ENCODE data around the gene SSR1.

SSR1 gene

DNA sequence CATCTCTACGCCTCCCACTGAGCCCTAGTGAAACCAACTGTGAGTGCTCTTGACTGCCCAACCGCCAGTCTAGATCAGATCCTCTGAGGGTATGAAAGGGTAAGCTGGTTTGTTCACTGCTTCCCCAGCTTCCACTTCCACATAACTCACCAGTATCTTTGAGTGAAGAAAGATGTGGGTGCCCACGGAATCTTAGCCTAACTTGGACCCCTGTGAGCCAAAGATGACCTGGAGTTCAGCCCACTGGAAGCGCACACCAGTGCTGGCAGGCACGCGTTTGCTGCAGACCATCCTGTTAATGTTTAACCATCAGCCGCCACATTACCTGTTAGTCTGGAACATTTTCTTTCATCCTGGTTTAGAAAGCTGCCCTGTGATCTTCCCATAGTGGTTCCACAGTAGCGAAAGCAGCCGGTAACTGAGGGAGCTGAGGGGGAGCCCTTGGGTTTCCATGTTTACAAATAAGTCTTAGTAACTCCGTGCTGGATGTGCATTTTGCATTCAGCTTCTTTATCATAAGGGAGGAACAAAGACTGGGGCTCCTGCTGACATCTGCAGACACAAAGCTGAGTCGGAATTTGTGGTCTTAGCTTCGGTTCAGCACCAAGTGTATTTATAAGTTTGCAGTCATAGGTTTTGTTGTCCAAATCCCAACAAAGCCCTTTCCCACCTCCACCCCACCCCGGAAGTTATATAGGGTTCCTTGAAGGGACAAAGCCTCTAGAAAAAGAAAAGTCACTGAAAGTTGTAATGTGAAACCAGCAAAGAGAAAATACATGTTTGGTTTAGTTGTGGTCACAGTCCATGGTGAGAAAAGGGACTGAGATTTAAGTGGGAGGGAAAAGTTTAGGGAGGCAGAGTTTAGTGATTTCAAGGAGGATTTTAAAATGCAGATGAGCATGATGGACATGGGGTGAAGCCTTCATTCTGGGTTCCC, 71.0 kb downstream of the SSR1 start:
- in situ Hi-C loops (cut with MboI; ENCODE audit: low sequenced_read_pairs) = no loop called here

DNA sequence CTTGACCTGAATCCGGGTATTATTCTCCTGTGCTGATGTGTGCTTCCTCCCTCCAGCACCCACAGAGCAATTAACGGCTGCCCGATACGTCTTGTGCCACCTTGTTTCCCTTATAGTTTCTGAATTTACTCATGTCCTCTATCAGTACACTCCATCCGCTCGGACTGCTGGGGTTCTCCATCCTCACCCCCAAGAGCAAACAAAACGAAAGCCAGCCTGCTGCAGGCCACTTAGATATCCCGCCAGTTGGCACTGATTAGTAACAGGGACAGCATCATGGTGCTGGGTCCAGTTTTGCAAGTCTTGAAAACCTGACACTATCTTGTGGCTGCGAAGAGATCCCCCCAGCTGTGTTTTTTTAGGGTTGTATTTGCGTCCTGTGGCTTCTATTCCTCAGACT, 71.8 kb downstream of the SSR1 start:
- in situ Hi-C loops (cut with MboI; ENCODE audit: low sequenced_read_pairs) = no loop called here

DNA sequence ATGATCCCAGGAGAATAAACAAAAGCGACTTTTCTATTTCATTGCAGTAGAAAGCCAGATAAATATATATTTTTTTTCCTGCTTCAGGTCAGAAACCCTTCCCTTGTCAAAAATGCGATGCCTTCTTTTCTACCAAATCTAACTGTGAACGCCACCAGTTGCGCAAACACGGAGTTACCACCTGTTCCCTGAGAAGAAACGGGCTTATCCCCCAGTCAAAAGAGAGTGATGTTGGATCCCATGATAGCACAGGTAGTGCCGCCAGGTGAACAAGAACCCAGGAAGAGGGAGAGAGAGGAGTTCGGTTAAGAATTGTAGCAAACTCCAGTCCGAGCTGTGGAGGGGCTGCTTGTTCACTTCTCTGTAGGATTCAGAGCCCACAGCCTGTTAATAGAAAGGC, 72.6 kb downstream of the SSR1 start:
- in situ Hi-C loops (cut with MboI; ENCODE audit: low sequenced_read_pairs) = no loop called here

- in situ Hi-C loops (cut with MboI; ENCODE audit: low sequenced_read_pairs) = no loop called here
Observed at GRCh38 chr6:7239590-7239948, 73.4 kb downstream of the SSR1 start.

GRCh38 chr6:7238900-7239589, 74.0 kb downstream of the SSR1 start:
- in situ Hi-C loops (cut with MboI; ENCODE audit: low sequenced_read_pairs) = no loop called here

DNA sequence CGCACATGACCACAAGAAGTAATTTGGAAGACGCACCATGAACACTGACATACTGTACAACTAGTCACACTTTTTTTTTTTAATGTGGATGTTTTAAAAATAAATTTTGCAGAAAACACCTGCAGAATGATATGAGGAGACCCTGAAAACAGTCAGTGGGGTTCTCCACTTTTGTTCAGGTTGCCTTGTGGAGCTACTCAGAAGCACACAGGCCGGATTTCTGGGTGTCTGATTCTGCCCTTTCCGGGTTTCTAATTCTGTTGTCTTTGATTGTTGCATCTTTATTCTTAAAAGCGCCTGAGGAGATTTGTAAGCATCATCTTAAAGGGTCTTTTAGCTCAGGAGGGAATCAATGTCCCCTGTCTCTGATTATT, 74.5 kb downstream of the SSR1 start:
- in situ Hi-C loops (cut with MboI; ENCODE audit: low sequenced_read_pairs) = no loop called here

- in situ Hi-C loops (cut with MboI; ENCODE audit: low sequenced_read_pairs) = no loop called here
Observed at GRCh38 chr6:7237653-7238188, 75.3 kb downstream of the SSR1 start.

- in situ Hi-C loops (cut with MboI; ENCODE audit: low sequenced_read_pairs) = no loop called here
Observed at GRCh38 chr6:7236306-7237209, 76.4 kb downstream of the SSR1 start.

GRCh38 chr6:7235712-7236305, 77.2 kb downstream of the SSR1 start:
- in situ Hi-C loops (cut with MboI; ENCODE audit: low sequenced_read_pairs) = no loop called here

DNA sequence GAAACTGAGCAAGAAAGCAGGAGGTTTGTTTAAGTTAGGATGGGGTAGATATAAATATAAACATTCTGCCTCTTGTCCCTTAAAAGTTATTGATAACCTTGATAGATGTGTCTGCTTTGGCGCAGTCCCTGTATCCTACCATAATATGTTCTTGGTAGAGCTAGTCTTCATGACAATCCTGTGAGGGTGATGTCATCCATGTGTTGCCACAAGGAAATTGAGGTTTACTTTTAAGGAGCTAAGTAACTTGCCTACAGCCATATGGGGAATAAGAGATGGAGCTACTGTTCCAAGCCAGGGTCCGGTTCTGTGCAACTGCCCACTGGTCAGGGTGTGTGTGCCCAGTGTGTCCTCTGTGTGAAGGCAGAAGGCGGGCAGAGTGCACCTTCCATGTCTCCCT, 78.5 kb downstream of the SSR1 start:
- in situ Hi-C loops (cut with MboI; ENCODE audit: low sequenced_read_pairs) = no loop called here

- in situ Hi-C loops (cut with MboI; ENCODE audit: low sequenced_read_pairs) = no loop called here
Observed at GRCh38 chr6:7232351-7232750, 80.6 kb downstream of the SSR1 start.

DNA sequence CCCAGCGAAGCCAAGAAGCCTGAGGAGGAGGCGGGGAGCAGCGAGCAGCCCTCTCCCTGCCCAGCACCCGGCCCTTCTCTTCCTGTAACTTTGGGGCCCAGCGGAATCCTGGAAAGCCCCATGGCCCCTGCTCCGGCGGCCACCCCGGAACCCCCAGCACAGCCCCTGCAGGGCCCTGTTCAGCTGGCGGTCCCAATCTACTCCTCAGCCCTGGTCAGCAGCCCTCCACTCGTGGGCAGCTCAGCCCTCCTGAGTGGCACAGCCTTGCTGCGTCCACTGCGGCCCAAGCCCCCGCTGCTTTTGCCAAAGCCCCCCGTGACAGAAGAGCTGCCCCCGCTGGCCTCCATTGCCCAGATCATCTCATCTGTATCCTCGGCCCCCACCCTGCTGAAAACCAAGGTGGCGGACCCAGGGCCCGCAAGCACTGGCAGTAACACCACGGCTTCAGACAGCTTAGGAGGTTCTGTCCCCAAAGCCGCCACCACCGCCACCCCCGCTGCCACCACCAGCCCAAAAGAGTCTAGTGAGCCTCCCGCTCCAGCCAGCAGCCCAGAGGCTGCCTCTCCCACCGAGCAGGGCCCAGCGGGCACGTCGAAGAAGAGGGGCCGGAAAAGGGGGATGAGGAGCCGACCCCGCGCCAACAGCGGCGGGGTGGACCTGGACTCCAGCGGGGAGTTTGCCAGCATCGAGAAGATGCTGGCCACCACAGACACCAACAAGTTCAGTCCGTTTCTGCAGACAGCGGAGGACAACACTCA, 81.9 kb downstream of the SSR1 start:
- in situ Hi-C loops (cut with MboI; ENCODE audit: low sequenced_read_pairs) = no loop called here

DNA sequence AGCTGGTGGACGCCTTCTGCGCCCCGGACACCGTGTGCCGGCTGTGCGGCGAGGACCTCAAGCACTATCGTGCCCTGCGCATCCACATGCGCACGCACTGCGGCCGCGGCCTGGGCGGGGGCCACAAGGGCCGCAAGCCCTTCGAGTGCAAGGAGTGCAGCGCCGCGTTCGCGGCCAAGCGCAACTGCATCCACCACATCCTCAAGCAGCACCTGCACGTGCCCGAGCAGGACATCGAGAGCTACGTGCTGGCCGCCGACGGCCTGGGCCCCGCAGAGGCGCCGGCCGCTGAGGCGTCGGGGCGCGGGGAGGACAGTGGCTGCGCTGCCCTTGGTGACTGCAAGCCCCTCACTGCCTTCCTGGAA, 82.7 kb downstream of the SSR1 start:
- in situ Hi-C loops (cut with MboI; ENCODE audit: low sequenced_read_pairs) = no loop called here

DNA sequence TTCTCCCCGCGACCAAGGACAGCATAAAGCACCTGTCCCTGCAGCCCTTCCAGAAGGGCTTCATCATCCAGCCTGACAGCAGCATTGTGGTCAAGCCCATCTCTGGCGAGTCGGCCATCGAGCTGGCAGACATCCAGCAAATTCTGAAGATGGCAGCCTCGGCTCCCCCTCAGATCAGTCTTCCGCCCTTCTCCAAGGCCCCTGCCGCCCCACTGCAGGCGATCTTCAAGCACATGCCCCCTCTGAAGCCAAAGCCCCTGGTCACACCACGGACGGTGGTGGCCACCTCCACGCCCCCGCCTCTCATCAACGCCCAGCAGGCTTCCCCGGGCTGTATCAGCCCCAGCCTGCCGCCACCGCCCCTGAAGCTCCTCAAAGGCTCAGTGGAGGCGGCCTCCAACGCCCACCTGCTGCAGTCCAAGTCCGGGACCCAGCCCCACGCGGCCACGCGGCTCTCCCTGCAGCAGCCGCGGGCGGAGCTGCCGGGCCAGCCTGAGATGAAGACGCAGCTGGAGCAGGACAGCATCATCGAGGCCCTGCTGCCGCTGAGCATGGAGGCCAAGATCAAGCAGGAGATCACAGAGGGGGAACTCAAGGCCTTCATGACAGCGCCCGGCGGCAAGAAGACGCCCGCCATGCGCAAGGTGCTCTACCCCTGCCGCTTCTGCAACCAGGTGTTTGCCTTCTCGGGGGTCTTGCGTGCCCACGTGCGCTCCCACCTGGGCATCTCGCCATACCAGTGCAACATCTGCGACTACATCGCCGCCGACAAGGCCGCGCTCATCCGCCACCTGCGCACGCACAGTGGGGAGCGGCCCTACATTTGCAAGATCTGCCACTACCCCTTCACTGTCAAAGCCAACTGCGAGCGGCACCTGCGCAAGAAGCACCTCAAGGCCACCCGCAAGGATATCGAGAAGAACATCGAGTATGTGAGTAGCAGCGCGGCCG, 83.3 kb downstream of the SSR1 start:
- in situ Hi-C loops (cut with MboI; ENCODE audit: low sequenced_read_pairs) = no loop called here

DNA sequence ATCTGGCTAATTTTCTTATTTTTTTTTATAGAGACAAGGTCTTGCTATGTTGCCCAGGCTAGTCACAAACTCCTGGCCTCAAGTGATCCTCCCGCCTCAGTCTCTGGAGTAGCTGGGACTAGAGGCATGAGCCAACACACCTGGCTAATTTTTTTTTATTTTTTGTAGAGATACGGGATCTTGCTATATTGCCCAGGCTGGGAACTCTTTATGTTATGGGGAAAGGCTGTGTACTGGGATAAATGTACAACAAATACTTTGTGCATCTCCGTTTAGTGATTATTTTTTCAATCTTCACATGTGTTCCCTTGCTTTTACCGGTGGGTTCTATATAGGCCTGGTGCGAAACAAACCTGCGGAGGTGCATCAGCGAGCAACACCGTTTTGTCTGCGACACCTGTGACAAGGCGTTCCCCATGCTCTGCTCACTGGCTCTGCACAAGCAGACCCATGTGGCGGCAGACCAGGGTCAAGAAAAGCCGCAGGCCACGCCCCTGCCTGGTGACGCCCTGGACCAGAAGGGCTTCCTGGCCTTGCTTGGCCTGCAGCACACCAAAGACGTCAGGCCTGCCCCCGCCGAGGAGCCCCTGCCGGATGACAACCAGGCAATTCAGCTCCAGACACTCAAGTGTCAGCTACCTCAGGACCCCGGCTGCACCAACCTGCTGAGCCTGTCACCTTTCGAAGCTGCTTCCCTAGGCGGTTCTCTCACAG, 84.2 kb downstream of the SSR1 start:
- in situ Hi-C loops (cut with MboI; ENCODE audit: low sequenced_read_pairs) = no loop called here

DNA sequence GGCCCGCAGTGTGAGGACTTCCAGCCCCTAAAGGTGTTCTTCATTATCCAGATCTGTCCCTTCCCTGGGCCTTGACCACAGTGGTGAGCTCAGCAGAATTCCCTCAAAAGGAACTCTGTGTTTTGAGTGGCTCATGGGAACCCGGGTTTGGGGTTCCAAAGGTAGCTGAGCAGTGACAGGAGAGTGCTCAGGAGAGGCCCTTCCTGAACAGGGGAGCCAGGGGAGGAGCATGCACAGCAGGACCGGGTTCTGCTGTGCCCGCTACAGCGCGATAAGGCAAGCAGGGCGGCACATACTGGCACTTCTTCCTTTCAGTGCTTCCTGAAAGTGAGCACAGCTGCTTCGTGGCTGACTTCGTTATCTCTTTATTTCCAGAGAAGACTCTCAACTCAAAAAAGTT, 88.3 kb downstream of the SSR1 start:
- in situ Hi-C loops (cut with MboI; ENCODE audit: low sequenced_read_pairs) = no loop called here

DNA sequence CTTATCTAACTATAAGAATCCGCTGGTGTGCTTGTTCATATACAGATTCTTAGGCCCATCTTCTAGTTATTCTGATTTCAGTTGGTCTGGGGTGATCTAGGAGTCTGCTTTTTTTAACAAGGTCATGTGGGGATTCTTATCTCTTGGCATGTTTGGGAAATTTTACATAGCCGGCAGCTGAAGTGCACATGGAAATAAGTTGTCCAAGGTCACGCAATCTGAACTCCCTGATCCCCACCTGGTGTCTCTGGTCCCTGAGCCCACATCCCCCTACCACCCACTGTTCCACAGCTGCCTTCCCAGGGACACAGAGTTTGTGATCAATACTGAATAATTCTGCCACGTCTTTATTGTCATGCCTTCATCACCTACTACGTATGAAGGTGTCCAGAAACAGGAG, 90.8 kb downstream of the SSR1 start:
- in situ Hi-C loops (cut with MboI; ENCODE audit: low sequenced_read_pairs) = no loop called here

- in situ Hi-C loops (cut with MboI; ENCODE audit: low sequenced_read_pairs) = no loop called here
Observed at GRCh38 chr6:7219310-7219709, 93.7 kb downstream of the SSR1 start.

Measured in hTERT RPE-1 (cell line).